Measurements from ENCODE around the gene RBP7.
"Not testable (repeated sequence)": the region's sequence is repeated elsewhere in the genome, so short reads cannot be mapped to it uniquely, and the experiment has no call there.

Gene RBP7

GRCh38 chr1:10027027-10027426 is 30.0 kb downstream of the RBP7 start:
- no peak for TF ChIP-seq Cebpa-rat (IDR thresholded peaks at IDR 0.05)
- H4K20me1 ChIP-seq = no peaks in the 10 kb centered on the region

GRCh38 chr1:10028956-10029500 is 32.0 kb downstream of the RBP7 start:
- peaks cover 10% of the 10 kb centered on the region for H4K20me1 ChIP-seq
- H3K36me3 ChIP-seq, H3K4me2 ChIP-seq, H3K27ac ChIP-seq, H3K4me1 ChIP-seq, H3K9me3 ChIP-seq, H3K27me3 ChIP-seq, H3K9ac ChIP-seq, H3K4me3 ChIP-seq: not testable (repeated sequence)

More at GRCh38 chr1:10027027-10027426, 30.0 kb downstream of the RBP7 start:
- H3K27ac ChIP-seq = no peak overlapping the region
- no peaks in the 10 kb centered on the region for H3K27me3 ChIP-seq
- H3K36me3 ChIP-seq = no peaks in the 10 kb centered on the region
- no peak overlapping the region for H3K4me2 ChIP-seq
- H3K9me3 ChIP-seq = peaks cover 7% of the 10 kb centered on the region; the same call in 1 of the 2 replicates
- H3K9ac ChIP-seq = no peak overlapping the region
- no peak overlapping the region for H3K4me3 ChIP-seq
- 0 out of 2 replicates have a peak, but pooled peaks cover 3% of the 10 kb centered on the region for H3K4me1 ChIP-seq

- H3K9ac ChIP-seq = no peak overlapping the region
- no peaks in the 10 kb centered on the region for H3K9me3 ChIP-seq
- H3K27ac ChIP-seq = no peak overlapping the region
- H3K27me3 ChIP-seq = no peaks in the 10 kb centered on the region
- no peak overlapping the region for H3K4me2 ChIP-seq
- peaks cover 23% of the 10 kb centered on the region for H3K4me1 ChIP-seq
- H3K36me3 ChIP-seq = no peaks in the 10 kb centered on the region; the same call in 1 of the 2 replicates
- no peak for TF ChIP-seq Cebpa-rat (IDR thresholded peaks at IDR 0.05)
- H4K20me1 ChIP-seq = peaks cover 13% of the 10 kb centered on the region
- no peak overlapping the region for H3K4me3 ChIP-seq
Measured at GRCh38 chr1:10031461-10031860, 34.4 kb downstream of the RBP7 start.

- H3K4me1 ChIP-seq = peaks cover 23% of the 10 kb centered on the region
- peak within 1 kb of the TSS; percentile 90 for H3K4me3 ChIP-seq
- TF ChIP-seq Cebpa-rat (IDR thresholded peaks at IDR 0.05) = no peak
- no peaks in the 10 kb centered on the region for H3K9me3 ChIP-seq
- H3K27me3 ChIP-seq = no peaks in the 10 kb centered on the region
- peaks cover 13% of the 10 kb centered on the region for H4K20me1 ChIP-seq
- H3K9ac ChIP-seq = peak within 1 kb of the TSS; percentile 91
- peaks cover 11% of the 10 kb centered on the region for H3K36me3 ChIP-seq
- H3K27ac ChIP-seq = peak within 1 kb of the TSS; percentile 85
- peak within 1 kb of the TSS; percentile 96 for H3K4me2 ChIP-seq
Measured at GRCh38 chr1:10032590-10033358, 35.7 kb downstream of the RBP7 start, which contains the start of gene UBE4B. TSS of gene UBE4B (plus strand) at chr1:10032958. CDS start at chr1:10033671, 713 bp downstream.

- H3K4me1 ChIP-seq = peaks cover 23% of the 10 kb centered on the region
- H3K36me3 ChIP-seq = peaks cover 17% of the 10 kb centered on the region
- H3K4me2 ChIP-seq = peak overlapping the region; percentile 96
- peak overlapping the region; percentile 90 for H3K4me3 ChIP-seq
- H3K9ac ChIP-seq = peak overlapping the region; percentile 91
- no peaks in the 10 kb centered on the region for H3K27me3 ChIP-seq
- H3K27ac ChIP-seq = peak overlapping the region; percentile 85
- TF ChIP-seq Cebpa-rat (IDR thresholded peaks at IDR 0.05) = no peak
- peaks cover 13% of the 10 kb centered on the region for H4K20me1 ChIP-seq
- H3K9me3 ChIP-seq = no peaks in the 10 kb centered on the region
Measured at GRCh38 chr1:10033359-10033845, 36.4 kb downstream of the RBP7 start.

DNA sequence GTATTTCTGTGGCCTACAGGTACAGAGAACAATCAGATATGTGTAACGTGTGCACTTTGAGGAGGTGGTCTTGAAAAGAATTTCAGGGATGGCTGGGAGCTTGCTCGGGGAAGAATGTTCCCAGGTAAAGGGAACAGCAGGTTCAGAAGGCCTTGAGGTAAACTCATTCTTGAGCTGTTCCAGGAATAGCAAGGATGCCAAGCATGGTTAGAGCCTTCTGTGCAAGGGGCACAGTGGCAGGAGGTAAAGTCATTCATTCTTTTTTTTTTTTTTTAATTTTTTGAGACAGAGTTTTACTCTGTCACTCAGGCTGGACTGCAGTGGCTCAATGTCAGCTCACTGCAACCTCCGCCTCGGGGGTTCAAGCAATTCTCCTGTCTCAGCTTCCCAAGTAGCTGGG is 45.7 kb downstream of the RBP7 start:
- Histone ChIP-seq H4K20me1 (peaks cover 80% of the 10 kb centered on the region), H3K4me1 (peaks cover 14% of the 10 kb centered on the region), H3K27ac (no peak overlapping the region), H3K27me3 (no peaks in the 10 kb centered on the region), H3K9me3 (no peaks in the 10 kb centered on the region), H3K9ac (no peak overlapping the region), H3K4me3 (no peak overlapping the region), H3K36me3 (peaks cover 87% of the 10 kb centered on the region), H3K4me2 (no peak overlapping the region)
- no peak for TF ChIP-seq Cebpa-rat (IDR thresholded peaks at IDR 0.05)

GRCh38 chr1:10045480-10046355 is 48.7 kb downstream of the RBP7 start:
- 0 out of 2 replicates have a peak overlapping the region, but pooled peaks have one; percentile 18 for H3K4me2 ChIP-seq
- no peak overlapping the region for H3K4me3 ChIP-seq
- H3K9ac ChIP-seq = no peak overlapping the region
- H3K36me3 ChIP-seq = peaks cover 85% of the 10 kb centered on the region
- TF ChIP-seq Cebpa-rat (IDR thresholded peaks at IDR 0.05) = no peak
- no peaks in the 10 kb centered on the region for H3K9me3 ChIP-seq
- no peaks in the 10 kb centered on the region for H3K27me3 ChIP-seq
- peaks cover 25% of the 10 kb centered on the region for H3K4me1 ChIP-seq
- peaks cover 93% of the 10 kb centered on the region for H4K20me1 ChIP-seq
- no peak overlapping the region for H3K27ac ChIP-seq

DNA sequence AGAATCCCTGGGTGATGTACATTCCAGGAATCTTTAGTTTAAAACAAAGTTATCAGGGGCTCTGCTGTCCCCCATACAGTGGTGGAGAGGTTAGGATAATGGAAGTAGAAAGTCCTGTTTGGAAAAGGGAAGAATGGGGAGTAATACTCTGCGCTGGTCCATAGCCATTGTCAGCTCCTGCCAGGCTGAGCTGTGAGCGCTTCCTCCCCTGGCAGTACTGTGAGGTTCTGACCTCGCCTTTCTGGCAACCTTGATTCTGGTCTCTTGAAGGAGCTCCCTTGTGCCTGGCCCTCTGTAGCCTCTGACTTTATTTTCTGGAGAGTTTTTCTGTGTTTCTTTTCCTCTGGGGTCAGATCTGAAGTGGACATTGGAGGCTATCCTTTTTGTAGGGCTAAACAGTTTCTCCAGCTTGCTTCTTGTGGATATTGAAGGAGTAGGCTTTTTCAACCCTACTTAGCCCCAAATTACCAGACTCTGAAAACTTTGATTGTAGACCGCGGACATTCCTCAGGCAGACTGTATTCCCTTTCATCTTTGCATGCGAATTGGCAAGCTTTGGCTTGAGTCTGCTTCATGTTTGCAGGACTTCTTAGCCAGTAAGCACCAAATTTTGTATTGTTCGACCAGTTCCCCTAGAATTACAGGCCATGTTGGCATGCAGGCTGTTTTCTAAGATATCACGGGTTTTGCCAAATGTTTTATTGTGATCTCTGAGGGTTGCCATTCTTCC is 49.5 kb downstream of the RBP7 start:
- Histone ChIP-seq H3K4me3 (no peak overlapping the region), H3K27me3 (no peaks in the 10 kb centered on the region), H3K4me2 (0 out of 2 replicates have a peak overlapping the region, but pooled peaks have one; percentile 18), H3K9ac (no peak overlapping the region), H4K20me1 (peaks cover 94% of the 10 kb centered on the region), H3K4me1 (peaks cover 25% of the 10 kb centered on the region), H3K36me3 (peaks cover 84% of the 10 kb centered on the region), H3K9me3 (no peaks in the 10 kb centered on the region), H3K27ac (no peak overlapping the region)
- no peak for TF ChIP-seq Cebpa-rat (IDR thresholded peaks at IDR 0.05)

DNA sequence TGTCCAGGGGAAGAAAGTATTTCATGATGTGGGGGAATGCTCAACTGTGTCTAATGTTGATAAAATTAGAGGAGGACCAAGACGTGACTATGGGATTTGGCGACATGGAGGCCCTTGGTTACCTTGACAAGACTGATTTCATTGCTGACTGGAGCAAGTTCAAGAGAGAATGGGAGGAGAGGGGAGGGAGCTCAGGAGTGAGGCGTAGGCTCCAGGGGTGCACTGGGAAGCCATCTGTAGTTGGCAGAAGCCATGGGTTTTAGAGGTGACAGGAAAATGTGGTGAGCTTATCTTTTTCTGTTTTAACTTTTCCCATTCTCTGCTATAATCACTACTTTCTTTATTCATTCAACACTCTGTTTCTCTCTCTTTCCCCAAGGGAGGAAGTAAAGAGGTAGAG is 51.6 kb downstream of the RBP7 start:
- Histone ChIP-seq H3K36me3 (peaks cover 86% of the 10 kb centered on the region), H4K20me1 (peaks cover 75% of the 10 kb centered on the region), H3K9ac (no peak overlapping the region), H3K4me1 (peaks cover 25% of the 10 kb centered on the region), H3K27ac (no peak overlapping the region), H3K4me2 (0 out of 2 replicates have a peak overlapping the region, but pooled peaks have one; percentile 36), H3K4me3 (no peak overlapping the region), H3K27me3 (no peaks in the 10 kb centered on the region), H3K9me3 (no peaks in the 10 kb centered on the region)
- TF ChIP-seq Cebpa-rat (IDR thresholded peaks at IDR 0.05) = no peak

Data from BLaER1 (cell line).